Hepatocyte (in vitro differentiated cells): ENCODE results near the gene EFNA4. TPM values are rescaled to one million over a fixed set of nuclear protein-coding genes. Genes with fewer than 3 reads are reported as not detected.

Experiments used
- DNase-seq: peaks from one replicate; pipeline ENCODE4 v3.0.0-alpha.2; 2016; ENCODE audit warnings: low spot score
- H2AFZ ChIP-seq: fragments of 200-600 bp; sonication (generic); 2 replicates; pipeline ENCODE4 v1.6.0; 2016; ENCODE audit warnings: antibody characterized with exemption, mild to moderate bottlenecking
- H3K27ac ChIP-seq: fragments of 200-600 bp; sonication (generic); 2 replicates; pipeline ENCODE4 v1.5.1; 2016; ENCODE audit warnings: mild to moderate bottlenecking
- H3K27me3 ChIP-seq: fragments of 200-600 bp; sonication (generic); 2 replicates; pipeline ENCODE4 v1.6.1; 2016
- H3K36me3 ChIP-seq: fragments of 200-600 bp; sonication (generic); replicated peaks from 2 replicates; pipeline ENCODE4 v1.5.1; 2016; ENCODE audit warnings: low read depth; ENCODE audit not compliant: insufficient read depth
- H3K4me1 ChIP-seq: fragments of 200-600 bp; sonication (generic); 2 replicates; pipeline ENCODE4 v1.5.1; 2016; ENCODE audit warnings: mild to moderate bottlenecking, moderate library complexity; ENCODE audit not compliant: insufficient read depth
- H3K4me2 ChIP-seq: fragments of 200-600 bp; sonication (generic); 2 replicates; pipeline ENCODE4 v1.6.0; 2016
- H3K4me3 ChIP-seq: fragments of 200-600 bp; sonication (generic); 2 replicates; pipeline ENCODE4 v1.5.1; 2016; ENCODE audit warnings: mild to moderate bottlenecking
- H3K79me2 ChIP-seq: fragments of 200-600 bp; sonication (generic); 2 replicates; pipeline ENCODE4 v1.6.0; 2017; ENCODE audit warnings: mild to moderate bottlenecking
- H3K9me2 ChIP-seq: fragments of 200-600 bp; sonication (generic); replicated peaks from 2 replicates; pipeline ENCODE4 v1.6.0; 2017; ENCODE audit warnings: mild to moderate bottlenecking; ENCODE audit not compliant: insufficient read depth
- H3K9me3 ChIP-seq: fragments of 200-600 bp; sonication (generic); 2 replicates; pipeline ENCODE4 v1.5.1; 2016; ENCODE audit warnings: low read depth, mild to moderate bottlenecking
- H4K20me1 ChIP-seq: fragments of 200-600 bp; sonication (generic); 2 replicates; pipeline ENCODE4 v1.6.0; 2016; ENCODE audit warnings: mild to moderate bottlenecking; ENCODE audit not compliant: insufficient read depth, poor library complexity, severe bottlenecking
- CTCF ChIP-seq: fragments of 200-600 bp; sonication (generic); IDR thresholded peaks from 2 replicates; pipeline ENCODE4 v1.5.1; 2016; ENCODE audit warnings: antibody characterized with exemption, mild to moderate bottlenecking; ENCODE audit not compliant: poor library complexity
- EZH2 ChIP-seq: fragments of 200-600 bp; sonication (generic); IDR thresholded peaks from 2 replicates; pipeline ENCODE4 v1.6.1; 2016; ENCODE audit warnings: antibody characterized with exemption, mild to moderate bottlenecking, borderline replicate concordance
- EZH2phosphoT487 ChIP-seq: fragments of 200-600 bp; sonication (generic); IDR thresholded peaks from one replicate; pipeline ENCODE4 v1.6.1; 2018; ENCODE audit warnings: antibody characterized with exemption, mild to moderate bottlenecking, low read depth, moderate library complexity; ENCODE audit not compliant: unreplicated experiment, severe bottlenecking
- WGBS: methylation state at CpG from one replicate; pipeline ENCODE4 v1.1.6; 2016; ENCODE audit warnings: low lambda C conversion rate; ENCODE audit errors: missing lambda C conversion rate; 5-methylcytosine and 5-hydroxymethylcytosine counted together
- polyA plus RNA-seq: library from polyadenylated mRNA; unstranded; fragments of >200 nt; fragmentation: Nextera tagmentation; extraction: Ambion mirVana; gene quantifications from 2 replicates; pipeline ENCODE4 v1.2.1, GENCODE V29; 2016
- total RNA-seq: library from RNA; depleted of rRNA; stranded (reverse); fragments of >200 nt; gene quantifications from 2 replicates; pipeline ENCODE4 v1.2.3, GENCODE V29; 2014

EFNA4 gene
- total and polyA plus RNA-seq, 2 experiments from 2014 or later: 18.1 to 20.5 TPM

GRCh38 chr1:155026588-155026987, 37.0 kb upstream of the EFNA4 start:
- no peak overlapping the region for H2AFZ ChIP-seq
- H3K27ac ChIP-seq: no peak overlapping the region
- DNase-seq: no peak
- H3K4me2 ChIP-seq: no peak overlapping the region
- H3K27me3 ChIP-seq: no peaks in the 10 kb centered on the region
- TF ChIP-seq CTCF (no peak), EZH2phosphoT487 (no peak), EZH2 (no peak)
- H3K4me1 ChIP-seq: no peaks in the 10 kb centered on the region
- H3K79me2 ChIP-seq: no peaks in the 10 kb centered on the region
- no peaks in the 10 kb centered on the region for H4K20me1 ChIP-seq
- WGBS: 87% methylated on average over 6 of the region's 6 CpGs
- no peaks in the 10 kb centered on the region for H3K9me2 ChIP-seq
- no peaks in the 10 kb centered on the region for H3K36me3 ChIP-seq
- no peak overlapping the region for H3K4me3 ChIP-seq
- no peaks in the 10 kb centered on the region for H3K9me3 ChIP-seq

- no peak overlapping the region for H3K4me3 ChIP-seq
Observed at GRCh38 chr1:155029513-155030242, 33.9 kb upstream of the EFNA4 start.

GRCh38 chr1:155030243-155030795, 33.2 kb upstream of the EFNA4 start:
- Histone ChIP-seq H3K4me3 (no peak overlapping the region), H3K9me3 (no peaks in the 10 kb centered on the region), H3K36me3 (no peaks in the 10 kb centered on the region), H4K20me1 (no peaks in the 10 kb centered on the region), H3K4me2 (no peak overlapping the region), H3K79me2 (no peaks in the 10 kb centered on the region), H3K27me3 (no peaks in the 10 kb centered on the region), H3K9me2 (no peaks in the 10 kb centered on the region), H3K27ac (no peak overlapping the region), H3K4me1 (no peaks in the 10 kb centered on the region), H2AFZ (no peak overlapping the region)
- 92% methylated on average over 14 of the region's 15 CpGs for WGBS
- TF ChIP-seq CTCF (no peak), EZH2phosphoT487 (no peak), EZH2 (no peak)
- no peak for DNase-seq

More at GRCh38 chr1:155029513-155030242, 33.9 kb upstream of the EFNA4 start:
- H4K20me1 ChIP-seq: no peaks in the 10 kb centered on the region
- H3K36me3 ChIP-seq: no peaks in the 10 kb centered on the region
- no peak for TF ChIP-seq CTCF
- TF ChIP-seq EZH2phosphoT487: no peak
- no peak for TF ChIP-seq EZH2
- DNase-seq: no peak
- no peak overlapping the region for H3K27ac ChIP-seq
- H3K79me2 ChIP-seq: no peaks in the 10 kb centered on the region
- H2AFZ ChIP-seq: no peak overlapping the region
- no peaks in the 10 kb centered on the region for H3K9me2 ChIP-seq
- H3K4me1 ChIP-seq: no peaks in the 10 kb centered on the region
- H3K4me2 ChIP-seq: no peak overlapping the region
- no peaks in the 10 kb centered on the region for H3K27me3 ChIP-seq
- no peaks in the 10 kb centered on the region for H3K9me3 ChIP-seq
- 88% methylated on average over 15 of the region's 16 CpGs for WGBS
